HG03565 (cell line): Measurements from ENCODE around the gene COL6A1.

Source experiments
- ATAC-seq: cut with Tn5 transposase; IDR thresholded peaks from one replicate; pipeline ENCODE4 v1.9.1; 2021; ENCODE audit warnings: mild to moderate bottlenecking, moderate library complexity; ENCODE audit not compliant: unreplicated experiment

COL6A1 gene, protein sequence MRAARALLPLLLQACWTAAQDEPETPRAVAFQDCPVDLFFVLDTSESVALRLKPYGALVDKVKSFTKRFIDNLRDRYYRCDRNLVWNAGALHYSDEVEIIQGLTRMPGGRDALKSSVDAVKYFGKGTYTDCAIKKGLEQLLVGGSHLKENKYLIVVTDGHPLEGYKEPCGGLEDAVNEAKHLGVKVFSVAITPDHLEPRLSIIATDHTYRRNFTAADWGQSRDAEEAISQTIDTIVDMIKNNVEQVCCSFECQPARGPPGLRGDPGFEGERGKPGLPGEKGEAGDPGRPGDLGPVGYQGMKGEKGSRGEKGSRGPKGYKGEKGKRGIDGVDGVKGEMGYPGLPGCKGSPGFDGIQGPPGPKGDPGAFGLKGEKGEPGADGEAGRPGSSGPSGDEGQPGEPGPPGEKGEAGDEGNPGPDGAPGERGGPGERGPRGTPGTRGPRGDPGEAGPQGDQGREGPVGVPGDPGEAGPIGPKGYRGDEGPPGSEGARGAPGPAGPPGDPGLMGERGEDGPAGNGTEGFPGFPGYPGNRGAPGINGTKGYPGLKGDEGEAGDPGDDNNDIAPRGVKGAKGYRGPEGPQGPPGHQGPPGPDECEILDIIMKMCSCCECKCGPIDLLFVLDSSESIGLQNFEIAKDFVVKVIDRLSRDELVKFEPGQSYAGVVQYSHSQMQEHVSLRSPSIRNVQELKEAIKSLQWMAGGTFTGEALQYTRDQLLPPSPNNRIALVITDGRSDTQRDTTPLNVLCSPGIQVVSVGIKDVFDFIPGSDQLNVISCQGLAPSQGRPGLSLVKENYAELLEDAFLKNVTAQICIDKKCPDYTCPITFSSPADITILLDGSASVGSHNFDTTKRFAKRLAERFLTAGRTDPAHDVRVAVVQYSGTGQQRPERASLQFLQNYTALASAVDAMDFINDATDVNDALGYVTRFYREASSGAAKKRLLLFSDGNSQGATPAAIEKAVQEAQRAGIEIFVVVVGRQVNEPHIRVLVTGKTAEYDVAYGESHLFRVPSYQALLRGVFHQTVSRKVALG

DNA sequence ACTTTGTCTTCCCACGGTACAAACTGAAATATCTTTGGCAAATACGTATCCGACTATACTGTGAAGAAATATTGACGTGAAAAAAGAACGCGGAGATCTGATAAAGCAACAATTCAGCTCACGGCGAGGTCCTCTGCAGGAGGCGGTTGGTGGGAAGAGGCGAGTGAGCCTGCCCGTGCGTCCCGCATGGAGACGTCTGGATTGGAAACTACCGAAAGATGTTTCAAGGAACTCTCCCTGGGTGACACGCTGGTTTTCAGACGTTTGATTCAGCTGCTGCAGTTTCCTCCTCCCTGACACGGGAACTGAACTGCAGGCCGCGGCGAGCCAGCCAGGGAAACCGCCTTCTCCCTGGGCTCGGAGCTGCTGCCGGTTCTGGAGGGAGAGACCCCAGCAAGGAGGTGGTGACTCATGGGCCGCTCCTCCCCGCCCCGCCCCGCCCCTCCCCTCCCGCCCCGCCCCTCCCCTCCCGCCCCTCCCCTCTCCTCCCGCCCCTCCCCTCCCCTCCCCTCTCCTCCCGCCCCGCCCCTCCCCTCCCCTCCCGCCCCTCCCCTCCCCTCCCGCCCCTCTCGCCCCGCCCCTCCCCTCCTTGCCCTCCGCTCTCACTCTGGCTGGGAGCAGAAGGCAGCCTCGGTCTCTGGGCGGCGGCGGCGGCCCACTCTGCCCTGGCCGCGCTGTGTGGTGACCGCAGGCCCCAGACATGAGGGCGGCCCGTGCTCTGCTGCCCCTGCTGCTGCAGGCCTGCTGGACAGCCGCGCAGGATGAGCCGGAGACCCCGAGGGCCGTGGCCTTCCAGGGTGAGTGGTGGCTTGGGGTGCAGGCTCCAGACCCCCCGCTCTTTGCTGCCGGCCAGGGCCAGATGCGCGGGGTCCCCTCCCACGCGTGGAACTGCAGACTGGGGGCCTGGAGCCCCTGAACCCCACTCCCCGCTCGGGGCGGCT lies at the start of gene COL6A1:
Gene COL6A1, plus strand, starts transcription at position 620 of the 941 bp plus-strand sequence. Its CDS starts 81 bp downstream, at position 701.
- ATAC-seq = no peak

DNA sequence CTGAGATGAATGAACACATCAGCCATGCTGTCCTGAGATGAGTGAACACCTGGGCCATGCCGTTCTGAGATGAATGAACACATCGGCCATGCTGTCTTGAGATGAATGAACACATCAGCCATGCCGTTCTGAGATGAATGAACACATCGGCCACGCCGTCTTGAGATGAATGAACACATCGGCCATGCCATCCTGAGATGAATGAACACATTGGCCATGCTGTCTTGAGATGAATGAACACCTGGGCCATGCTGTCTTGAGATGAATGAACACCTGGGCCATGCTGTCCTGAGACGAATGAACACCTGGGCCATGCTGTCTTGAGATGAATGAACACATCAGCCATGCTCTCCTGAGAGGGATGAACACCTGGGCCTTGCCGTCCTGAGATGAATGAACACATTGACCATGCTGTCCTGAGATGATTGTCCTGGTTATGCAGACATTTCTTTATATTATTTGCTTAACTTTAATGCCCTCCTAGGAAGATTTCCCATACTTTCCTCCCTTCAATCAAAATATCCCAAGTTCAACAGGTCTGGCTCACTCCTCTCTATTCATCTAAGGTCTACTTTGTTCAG lies 48.6 kb upstream of the COL6A1 start:
- no peak for ATAC-seq

DNA sequence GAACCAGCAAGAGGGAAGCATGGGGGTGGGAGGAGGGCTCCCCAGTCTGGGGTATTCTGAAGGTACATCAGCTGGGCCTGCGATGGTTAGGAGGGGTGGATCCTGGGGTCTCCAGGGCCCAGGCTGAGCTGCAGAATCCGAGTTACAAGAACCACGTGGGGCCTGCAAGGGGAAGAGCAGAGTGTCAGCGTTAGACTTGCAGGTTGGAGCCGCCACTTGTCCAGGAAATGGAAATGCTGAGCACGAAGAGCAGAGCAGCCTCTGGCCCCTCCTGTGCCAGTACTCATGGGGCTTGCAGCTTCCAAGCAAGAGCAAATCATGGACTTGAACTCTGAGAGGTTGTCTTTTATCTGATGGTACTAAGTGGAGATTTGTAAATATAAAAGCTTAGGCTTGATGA lies 47.5 kb upstream of the COL6A1 start:
- no peak for ATAC-seq

DNA sequence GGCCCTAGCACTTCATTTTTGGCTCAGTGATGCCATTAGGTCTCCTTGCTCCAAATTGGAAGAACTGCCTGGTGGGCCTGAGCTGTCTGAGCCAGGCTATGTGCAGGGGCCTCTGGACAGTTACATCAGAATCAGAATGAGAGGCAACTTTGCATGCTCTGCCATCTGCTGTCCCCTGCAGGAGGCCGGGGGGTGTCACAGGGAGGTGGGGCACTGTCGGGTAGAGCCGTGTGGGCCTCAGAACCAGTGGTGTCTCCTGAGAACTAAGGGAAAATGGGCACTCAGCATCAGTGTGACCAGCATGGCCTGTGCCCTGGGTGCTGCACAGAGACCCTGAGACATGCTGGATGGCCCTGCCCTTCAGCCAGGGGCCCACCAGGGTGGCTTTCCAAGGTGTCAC lies 47.0 kb upstream of the COL6A1 start:
- ATAC-seq = no peak

DNA sequence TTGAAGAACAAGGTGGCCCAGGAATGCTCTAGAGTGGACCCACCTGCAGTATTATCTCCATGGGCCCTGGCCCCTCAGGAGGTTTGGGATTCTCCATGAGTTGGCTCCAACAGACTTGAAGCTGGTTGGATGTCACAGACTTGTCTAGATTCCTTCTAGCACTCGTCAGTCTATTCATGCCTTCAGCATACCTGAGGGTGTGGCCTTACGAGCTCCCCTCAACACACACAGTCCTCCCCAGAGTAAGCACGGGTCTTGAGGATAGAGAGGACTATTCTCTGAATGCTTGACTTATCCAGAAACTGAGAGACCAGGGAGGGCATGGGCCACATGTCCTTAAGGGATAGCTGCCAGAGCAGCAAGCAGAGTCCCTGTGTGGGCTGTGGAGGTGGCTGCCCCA lies 45.9 kb upstream of the COL6A1 start:
- no peak for ATAC-seq

DNA sequence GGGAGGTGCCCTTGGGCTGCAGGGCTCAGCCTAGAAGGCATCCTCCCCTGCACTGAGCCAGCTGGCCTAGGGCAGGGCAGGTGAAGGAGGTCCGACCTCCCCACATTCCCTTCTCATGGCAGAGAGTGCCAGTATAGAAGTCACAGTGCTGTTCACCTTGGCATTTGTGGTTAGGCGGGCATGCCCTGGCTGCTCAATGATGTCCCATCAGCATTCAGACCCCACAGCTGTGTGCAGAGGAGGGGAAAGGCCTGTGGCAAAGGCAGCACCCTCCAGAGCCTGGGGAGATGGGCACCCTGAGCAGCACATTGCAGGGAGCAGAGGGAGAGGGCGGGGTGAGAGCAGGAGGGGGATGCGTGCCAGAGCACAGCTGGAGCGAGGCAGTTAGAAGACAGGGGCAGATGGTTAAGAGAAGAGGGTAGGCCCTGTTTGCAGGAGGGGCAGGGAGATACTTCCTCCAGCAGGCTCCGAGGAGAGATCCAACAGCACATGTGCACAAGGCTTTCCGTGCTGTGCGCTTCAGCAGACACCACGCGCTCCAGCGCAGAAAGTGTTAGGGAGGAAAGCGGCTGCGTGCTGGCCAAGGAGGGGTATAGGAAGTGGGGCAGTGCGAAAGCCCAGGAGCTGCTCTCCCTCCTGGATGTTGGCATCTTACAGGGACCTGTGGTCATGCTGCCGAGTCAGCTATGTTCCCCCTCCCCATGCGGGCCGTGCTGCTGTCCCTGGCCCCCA lies 43.7 kb upstream of the COL6A1 start:
- no peak for ATAC-seq

DNA sequence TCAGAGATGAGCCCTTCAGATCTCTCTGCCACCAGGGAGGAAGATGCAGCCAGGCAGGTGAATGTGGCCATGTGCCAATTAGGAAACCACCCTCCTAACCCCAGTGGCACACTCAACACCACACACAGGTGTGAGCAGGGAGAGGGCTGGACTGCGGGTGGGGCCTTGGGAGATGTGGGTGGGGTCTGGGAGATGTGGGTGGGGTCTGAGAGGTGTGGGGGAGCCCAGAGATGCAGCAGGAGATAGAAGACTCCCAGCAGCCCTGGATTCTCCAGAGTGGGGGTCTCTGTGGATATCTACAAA lies 43.2 kb upstream of the COL6A1 start:
- no peak for ATAC-seq

DNA sequence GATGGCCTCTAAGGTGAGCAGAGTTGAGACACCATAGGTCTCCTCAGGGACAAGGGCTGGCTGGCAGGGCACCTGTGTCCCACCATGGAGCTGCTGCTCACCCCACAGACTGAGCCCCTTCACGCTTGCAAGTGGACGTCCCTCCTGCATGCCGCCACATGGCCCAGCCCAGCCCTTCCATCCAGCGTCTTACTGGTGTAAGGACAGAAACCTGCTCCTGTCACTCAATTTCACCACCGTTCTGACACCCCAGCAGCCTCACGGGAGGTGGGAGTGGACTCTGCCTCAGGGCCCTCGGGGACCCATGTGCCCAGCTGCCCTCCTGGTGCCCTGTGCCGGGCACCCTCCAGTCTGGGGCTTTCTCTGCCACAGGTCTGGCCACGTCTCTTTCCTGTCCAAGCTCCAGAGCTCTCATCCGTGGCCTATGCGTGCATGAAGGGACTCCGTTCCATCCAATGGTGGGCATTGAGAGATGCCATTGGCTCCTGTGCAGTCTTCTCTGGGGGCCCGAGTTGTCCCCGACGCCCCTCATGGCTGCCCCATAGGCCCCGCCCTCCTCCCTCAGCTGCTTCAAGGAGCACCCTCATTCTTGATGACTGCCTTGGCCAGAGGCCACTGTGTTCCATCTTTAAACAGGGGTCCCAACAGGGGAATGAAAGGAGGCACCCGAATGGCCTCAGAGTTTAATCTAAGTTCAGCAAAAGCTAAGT lies 42.6 kb upstream of the COL6A1 start:
- ATAC-seq = no peak

DNA sequence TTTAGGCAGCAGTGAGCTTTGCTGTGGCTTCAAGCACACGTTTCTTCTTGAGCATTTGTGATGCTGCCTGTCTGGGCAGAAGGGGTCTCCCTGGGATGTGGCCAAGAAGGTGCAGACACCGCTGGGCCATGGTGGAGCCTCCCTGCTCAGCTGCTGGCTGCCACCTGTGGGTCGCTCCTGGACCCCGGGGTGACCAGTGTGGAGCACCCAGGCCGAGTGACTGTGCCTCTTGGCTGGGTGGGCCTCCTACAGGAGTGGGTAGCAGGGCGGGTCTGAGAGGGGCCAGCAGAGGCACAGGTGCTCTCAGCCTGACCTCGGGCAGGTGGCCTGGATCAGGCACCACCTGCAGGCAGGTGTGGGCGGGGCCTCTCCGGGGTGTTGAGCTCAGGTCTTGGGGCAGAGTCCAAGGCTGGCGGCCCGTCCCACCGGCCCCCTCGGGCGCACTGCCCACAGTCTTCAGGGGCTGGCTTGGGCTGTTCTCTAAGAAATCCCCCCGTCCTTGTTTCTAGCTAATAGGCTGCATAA lies 42.0 kb upstream of the COL6A1 start:
- no peak for ATAC-seq

DNA sequence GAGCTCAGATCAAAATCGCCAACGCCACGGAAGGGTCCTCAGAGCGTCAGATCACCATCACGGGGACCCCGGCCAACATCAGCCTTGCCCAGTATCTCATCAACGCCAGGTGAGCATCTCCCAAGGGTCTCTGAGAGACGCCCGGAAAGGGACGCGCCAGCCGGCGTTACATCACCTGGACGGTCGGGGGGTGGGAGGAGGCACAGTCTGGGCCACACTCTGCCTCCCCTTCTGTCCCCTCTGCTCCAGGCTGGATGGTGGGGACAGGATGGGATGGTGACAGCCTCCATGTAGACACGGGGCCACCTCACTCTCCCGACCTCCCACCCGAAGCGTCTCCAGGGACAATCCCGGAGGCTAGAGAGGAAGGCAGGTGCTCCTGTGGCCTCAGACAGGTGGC lies 41.5 kb upstream of the COL6A1 start:
- ATAC-seq = no peak

DNA sequence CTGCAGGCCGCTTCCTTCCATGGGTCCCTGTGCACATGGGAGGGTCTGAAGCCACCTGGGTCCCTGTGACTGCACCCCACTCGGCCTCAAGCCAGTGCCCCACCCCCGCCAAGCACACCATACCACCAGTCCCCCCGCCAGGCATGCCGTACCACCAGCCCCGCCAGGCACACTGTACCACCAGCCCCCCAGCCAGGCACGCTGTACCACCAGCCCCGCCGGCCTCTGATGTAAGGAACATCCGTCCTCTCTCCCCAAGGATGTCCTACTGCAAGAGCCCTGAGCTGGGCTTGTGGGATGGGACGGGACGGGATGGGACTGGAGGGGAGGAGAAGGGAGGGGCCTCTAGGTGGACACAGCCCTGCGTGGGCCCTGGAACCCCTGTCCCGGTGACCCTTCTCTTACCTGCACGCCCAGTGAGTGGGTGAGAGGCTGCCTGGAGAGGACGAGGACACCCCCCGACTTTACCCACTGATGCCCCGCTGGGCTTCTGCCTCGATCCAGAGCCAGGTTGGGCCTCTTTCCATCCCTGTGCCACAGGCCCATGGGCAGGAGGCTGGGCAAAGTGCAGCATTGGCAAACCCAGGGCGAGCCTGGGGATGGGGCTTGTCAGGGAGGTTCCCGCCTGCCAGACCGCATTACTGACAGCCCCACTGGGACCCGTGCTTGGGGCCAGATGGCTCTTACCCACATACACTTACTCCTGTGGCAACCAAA lies 40.8 kb upstream of the COL6A1 start:
- ATAC-seq = no peak

DNA sequence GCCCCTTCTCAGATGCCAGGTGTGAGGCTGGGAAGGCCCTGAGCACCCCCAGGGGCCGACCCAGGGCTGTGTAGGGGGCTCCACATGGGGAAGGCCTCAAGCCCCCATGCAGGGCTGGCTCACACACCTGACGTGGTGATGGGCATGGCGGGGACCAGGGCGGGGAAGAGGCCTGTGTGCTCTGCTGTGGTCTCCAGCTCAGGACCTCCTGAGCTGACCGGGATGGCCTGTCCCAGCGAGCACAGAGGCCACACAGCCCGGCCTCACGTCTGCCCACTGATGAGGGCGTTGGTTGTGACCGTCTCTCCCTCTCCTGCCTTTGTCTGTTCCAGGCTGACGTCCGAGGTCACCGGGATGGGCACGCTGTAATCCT lies 40.2 kb upstream of the COL6A1 start:
- no peak for ATAC-seq

DNA sequence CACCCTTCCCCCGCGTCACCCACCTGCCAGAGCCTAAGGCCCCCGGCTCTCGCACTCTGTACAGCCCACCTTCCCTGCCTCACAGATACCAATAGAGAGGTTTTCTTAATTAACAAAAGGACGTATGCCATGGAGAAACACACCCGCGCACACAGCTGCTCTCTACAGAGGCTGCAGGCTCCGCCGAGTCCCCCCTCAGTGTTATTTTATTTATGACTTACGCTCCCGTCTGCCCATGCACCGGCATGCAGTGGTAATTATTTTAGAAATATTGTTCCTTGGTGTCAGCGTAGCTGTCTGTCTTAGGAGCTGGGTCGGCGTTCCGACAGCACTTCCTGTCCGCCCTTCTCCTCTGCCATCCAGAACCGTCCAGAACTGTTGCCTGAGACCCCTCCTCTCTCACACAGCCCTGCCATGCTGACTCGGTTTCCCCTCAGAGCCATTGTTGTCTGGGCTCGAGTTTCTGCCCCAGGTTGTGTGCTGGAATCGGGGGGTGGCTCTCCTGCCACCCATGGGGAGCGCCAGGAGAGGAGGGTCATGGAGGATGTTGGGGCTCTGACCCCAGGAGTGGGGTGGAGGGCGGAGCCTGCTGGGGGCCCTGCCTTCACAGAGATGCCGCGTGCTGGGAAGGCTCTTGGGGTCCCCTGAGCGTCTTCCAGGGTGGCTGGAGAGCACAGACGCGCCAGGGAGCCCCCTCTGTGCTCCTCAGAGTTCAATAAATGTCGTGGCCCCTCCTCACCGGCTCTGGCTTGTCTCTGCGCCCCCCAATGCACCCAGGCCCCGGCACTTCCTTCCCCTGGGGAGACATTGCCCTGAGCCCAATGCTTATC lies 39.6 kb upstream of the COL6A1 start:
- ATAC-seq = no peak

DNA sequence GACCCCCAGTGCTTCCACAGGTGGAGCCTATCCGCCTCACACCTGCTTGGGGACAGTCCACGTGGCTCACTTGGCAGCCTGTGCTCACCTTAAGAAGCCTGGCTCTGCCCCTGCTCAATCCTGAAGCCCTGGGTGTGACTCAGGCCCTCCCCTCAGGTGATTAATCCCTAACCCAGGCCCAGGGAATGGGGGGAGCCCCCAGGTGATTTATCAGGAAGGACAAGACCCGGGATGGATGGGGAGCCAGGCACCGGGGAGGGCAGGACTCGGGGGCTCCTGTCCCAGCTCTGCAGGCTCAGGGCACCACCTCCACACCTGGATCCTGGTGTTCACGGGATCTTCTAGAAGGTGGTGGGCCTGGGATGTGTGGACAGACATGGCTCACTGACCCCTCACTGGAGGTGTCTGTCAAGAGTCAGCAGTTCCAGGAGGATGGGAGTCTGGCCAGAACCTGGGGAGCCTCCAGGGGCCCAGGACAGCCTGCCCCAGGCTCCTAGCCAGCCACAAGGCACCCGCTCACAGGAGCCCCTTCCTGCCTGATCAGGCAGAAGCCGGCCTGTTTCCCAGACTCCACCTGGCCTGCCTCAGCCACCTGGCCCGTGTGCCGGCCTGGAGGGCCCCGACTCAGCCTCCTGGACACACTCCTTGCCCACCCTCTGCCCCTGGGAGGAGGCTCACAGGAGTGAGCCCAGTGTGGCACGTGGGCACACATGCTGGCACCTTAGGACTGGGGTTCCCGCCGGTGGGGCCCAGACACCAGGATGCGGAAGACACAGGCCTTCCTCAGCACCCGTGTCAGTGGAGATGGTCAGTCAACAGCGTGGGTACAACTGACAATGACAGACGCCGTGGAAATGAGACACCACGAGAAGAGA lies 38.6 kb upstream of the COL6A1 start:
- no peak for ATAC-seq

DNA sequence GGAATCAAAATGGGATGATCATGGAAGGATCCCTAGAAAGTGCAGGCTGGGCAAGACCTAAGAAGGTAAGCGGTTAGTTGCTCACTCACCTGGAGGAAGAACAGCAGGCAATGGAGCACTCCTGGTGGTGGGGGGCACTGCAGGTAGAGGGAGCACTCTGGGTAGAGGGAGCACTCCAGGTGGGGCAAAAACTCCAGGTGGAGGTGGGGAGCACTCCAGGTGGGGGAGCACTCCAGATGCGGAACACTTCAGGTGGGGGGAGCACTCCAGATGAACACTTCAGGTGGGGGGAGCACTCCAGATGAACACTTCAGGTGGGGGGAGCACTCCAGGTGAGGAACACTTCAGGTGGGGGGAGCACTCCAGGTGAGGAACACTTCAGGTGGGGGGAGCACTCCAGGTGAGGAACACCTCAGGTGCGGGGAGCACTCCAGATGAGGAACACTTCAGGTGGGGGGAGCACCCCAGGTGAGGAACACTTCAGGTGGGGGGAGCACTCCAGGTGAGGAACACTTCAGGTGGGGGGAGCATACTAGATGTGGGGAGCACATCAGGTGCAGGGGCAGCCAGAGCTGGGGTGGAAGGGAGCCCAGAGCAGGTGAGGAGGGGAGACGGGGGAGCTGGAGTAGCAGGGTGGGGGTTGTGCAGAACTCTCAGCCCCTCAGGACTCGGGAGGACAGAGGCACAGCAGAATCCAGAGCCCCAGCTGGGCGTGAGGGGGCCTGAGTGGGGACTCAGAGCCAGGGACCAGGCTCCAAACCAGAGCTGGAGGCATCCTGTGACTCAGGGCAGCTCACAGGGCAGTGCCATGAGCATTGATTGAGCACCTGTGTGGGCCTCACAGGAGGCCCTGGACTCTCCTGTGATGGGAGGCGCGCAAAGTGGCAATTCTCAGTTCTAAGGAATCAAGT lies 37.7 kb upstream of the COL6A1 start:
- ATAC-seq = no peak
